Breast epithelium (tissue), 3 donors: ENCODE results near the gene KAT7.

ENCODE experiments used
- POLR2AphosphoS5 ChIP-seq, 3 donors: sonication (generic); formaldehyde crosslinking; IDR thresholded peaks; one replicate each; pipeline ENCODE4 v1.6.1; 2017; ENCODE audit warnings: antibody characterized with exemption in 3 of 3
- TF ChIP-seq, protein P1 (sequence below), 3 donors: fragments of 450-650 bp; IDR thresholded peaks; one replicate each; pipeline ENCODE4 v1.5.1; 2016 to 2017; ENCODE audit warnings: antibody characterized with exemption in 3 of 3, mild to moderate bottlenecking in 3 of 3, moderate library complexity in 3 of 3

DNA sequence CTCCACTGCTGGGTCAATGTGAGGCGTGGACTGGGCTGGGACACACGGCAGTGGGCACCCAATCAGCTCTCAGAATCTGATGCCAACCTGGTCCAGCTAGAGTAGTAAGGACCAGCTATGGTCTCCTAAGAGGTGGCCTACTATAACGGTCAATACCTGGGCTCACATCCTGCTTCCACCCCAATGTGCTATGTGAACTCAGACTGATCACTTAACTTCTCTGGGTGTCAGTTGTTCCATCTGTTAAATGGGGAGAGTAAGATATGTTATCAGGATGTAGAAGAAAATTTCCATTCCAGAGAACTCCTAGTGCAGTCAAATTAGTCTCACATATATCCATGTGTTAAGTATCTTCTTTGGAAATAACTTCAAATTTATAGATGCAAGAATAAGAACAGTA, 38.8 kb upstream of the KAT7 start:
- TF ChIP-seq, protein P1, sequence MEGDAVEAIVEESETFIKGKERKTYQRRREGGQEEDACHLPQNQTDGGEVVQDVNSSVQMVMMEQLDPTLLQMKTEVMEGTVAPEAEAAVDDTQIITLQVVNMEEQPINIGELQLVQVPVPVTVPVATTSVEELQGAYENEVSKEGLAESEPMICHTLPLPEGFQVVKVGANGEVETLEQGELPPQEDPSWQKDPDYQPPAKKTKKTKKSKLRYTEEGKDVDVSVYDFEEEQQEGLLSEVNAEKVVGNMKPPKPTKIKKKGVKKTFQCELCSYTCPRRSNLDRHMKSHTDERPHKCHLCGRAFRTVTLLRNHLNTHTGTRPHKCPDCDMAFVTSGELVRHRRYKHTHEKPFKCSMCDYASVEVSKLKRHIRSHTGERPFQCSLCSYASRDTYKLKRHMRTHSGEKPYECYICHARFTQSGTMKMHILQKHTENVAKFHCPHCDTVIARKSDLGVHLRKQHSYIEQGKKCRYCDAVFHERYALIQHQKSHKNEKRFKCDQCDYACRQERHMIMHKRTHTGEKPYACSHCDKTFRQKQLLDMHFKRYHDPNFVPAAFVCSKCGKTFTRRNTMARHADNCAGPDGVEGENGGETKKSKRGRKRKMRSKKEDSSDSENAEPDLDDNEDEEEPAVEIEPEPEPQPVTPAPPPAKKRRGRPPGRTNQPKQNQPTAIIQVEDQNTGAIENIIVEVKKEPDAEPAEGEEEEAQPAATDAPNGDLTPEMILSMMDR (IDR thresholded peaks at IDR 0.05) = no peak
- TF ChIP-seq POLR2AphosphoS5 (IDR thresholded peaks at IDR 0.05) = no peak
